ENCODE data around the gene GATA3.

- no peak for TF ChIP-seq POLR2A (IDR thresholded peaks at IDR 0.05)
- TF ChIP-seq POLR2AphosphoS5 (IDR thresholded peaks at IDR 0.05), result no peak
- TF ChIP-seq CTCF (IDR thresholded peaks at IDR 0.05), result no peak
These were observed 16.0 kb downstream of the GATA3 start for GRCh38 chr10:8070440-8070839.
